Measurements from ENCODE around the gene MRPS18B. TPM values are rescaled to one million over a fixed set of nuclear protein-coding genes. Genes with fewer than 3 reads are reported as not detected.
A peak's percentile ranks its signal among the peaks of the same experiment; 100 is the strongest.

The MRPS18B gene
- polyA plus RNA-seq, 1 experiment = 56.6 TPM

GRCh38 chr6:30611150-30611855, 6.3 kb upstream of the MRPS18B start:
- TF ChIP-seq, protein P1, sequence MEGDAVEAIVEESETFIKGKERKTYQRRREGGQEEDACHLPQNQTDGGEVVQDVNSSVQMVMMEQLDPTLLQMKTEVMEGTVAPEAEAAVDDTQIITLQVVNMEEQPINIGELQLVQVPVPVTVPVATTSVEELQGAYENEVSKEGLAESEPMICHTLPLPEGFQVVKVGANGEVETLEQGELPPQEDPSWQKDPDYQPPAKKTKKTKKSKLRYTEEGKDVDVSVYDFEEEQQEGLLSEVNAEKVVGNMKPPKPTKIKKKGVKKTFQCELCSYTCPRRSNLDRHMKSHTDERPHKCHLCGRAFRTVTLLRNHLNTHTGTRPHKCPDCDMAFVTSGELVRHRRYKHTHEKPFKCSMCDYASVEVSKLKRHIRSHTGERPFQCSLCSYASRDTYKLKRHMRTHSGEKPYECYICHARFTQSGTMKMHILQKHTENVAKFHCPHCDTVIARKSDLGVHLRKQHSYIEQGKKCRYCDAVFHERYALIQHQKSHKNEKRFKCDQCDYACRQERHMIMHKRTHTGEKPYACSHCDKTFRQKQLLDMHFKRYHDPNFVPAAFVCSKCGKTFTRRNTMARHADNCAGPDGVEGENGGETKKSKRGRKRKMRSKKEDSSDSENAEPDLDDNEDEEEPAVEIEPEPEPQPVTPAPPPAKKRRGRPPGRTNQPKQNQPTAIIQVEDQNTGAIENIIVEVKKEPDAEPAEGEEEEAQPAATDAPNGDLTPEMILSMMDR (IDR thresholded peaks at IDR 0.05; ENCODE audit: low read depth, low read length) = no peak
- no peak for DNase-seq (ENCODE audit: low read depth, low spot score)
- Histone ChIP-seq H3K27me3 (ENCODE audit: control insufficient read depth, insufficient read depth, low read length) (no peaks in the 10 kb centered on the region), H3K4me3 (ENCODE audit: low read depth, low read length) (no peak overlapping the region), H3K9me3 (ENCODE audit: control insufficient read depth, insufficient read depth, low read length) (no peaks in the 10 kb centered on the region), H3K27ac (ENCODE audit: low read depth, low read length) (no peak overlapping the region)
- ChIA-PET POLR2A (interaction anchor here (1.5 to 1.6 kb wide), 2 partner anchors 11 to 21 kb away, joined by 3 to 7 read pairs; no protein-coding TSS in a partner anchor), CTCF (interaction anchor here (0.6 to 3.3 kb wide), 7 partner anchors 14 to 129 kb away, joined by 3 to 28 read pairs (median 6); partner anchors contain the start of gene DHX16)

- ChIA-PET POLR2A (interaction anchor here (0.8 to 4.7 kb wide), 4 partner anchors 13 to 130 kb away, joined by 3 to 69 read pairs (median 8); partner anchors contain the start of gene ABCF1), CTCF (interaction anchor here (1.9 to 3.3 kb wide), 3 partner anchors 15 to 130 kb away, joined by 6 to 28 read pairs (median 18); no protein-coding TSS in a partner anchor)
- no peaks in the 10 kb centered on the region for H3K27me3 ChIP-seq (ENCODE audit: control insufficient read depth, insufficient read depth, low read length)
- TF ChIP-seq, protein P1 (IDR thresholded peaks at IDR 0.05; ENCODE audit: low read depth, low read length) = no peak
- DNase-seq (ENCODE audit: low read depth, low spot score) = no peak
- H3K9me3 ChIP-seq (ENCODE audit: control insufficient read depth, insufficient read depth, low read length) = no peaks in the 10 kb centered on the region
- H3K4me3 ChIP-seq (ENCODE audit: low read depth, low read length) = no peak overlapping the region
- H3K27ac ChIP-seq (ENCODE audit: low read depth, low read length) = no peak overlapping the region
These were observed 5.8 kb upstream of the MRPS18B start for GRCh38 chr6:30611856-30612194.

DNA sequence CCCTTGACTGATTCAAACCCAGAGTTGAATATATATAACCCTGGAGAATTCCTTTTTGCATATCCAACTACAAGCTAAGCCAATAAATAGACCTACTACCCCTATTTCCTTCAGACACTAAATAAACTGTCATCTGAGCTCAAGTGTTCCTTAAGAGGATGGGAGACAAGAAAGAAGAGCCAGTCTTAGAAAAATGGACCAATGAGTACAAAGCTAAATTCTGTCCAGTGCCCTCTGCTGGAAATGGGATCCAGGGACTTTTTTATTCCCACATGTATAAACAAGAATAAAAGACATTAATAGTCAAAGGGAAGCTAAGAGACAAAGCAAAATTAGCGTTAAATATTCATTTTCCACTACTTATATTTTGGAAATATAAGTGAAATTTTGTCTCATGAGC, 5.4 kb upstream of the MRPS18B start:
- CTCF ChIA-PET = interaction anchor here (0.9 to 3.3 kb wide), 4 partner anchors 15 to 130 kb away, joined by 3 to 28 read pairs (median 12); no protein-coding TSS in a partner anchor
- POLR2A ChIA-PET = interaction anchor here (0.8 to 4.7 kb wide), 7 partner anchors 8 to 130 kb away, joined by 3 to 69 read pairs (median 6); partner anchors contain the start of genes ABCF1, C6orf136 and MDC1
- TF ChIP-seq, protein P1 (IDR thresholded peaks at IDR 0.05; ENCODE audit: low read depth, low read length) = peak; percentile 52
- Histone ChIP-seq H3K27me3 (ENCODE audit: control insufficient read depth, insufficient read depth, low read length) (no peaks in the 10 kb centered on the region), H3K4me3 (ENCODE audit: low read depth, low read length) (no peak overlapping the region), H3K9me3 (ENCODE audit: control insufficient read depth, insufficient read depth, low read length) (no peaks in the 10 kb centered on the region), H3K27ac (ENCODE audit: low read depth, low read length) (no peak overlapping the region)
- no peak for DNase-seq (ENCODE audit: low read depth, low spot score)

DNA sequence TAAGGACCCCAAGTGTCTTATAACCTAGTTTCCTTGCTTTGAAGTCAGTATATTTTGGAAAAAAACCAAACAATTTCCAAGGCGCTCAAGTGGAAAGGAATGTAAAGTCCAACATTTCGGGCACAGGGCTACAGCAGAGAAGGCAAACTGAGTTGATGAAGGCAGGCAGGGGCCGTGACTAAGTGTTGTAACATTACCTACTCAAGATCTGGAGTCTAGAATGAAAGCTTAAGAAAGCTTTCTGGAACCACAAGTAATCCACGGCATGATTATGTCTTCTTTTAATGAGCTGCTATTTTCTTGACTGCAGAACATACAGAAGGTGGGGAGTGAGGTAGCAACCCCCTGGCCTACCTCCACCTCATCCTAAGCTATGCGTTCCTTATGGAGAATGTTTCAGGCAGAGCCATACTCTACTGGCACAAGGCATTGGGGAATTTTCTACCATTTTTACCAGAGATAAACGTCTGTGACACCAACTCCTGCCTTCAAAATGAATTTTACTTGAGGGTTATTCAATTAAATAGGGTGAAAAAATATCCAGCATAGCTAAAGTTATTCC, 4.9 kb upstream of the MRPS18B start:
- H3K27me3 ChIP-seq (ENCODE audit: control insufficient read depth, insufficient read depth, low read length) = no peaks in the 10 kb centered on the region
- no peak for DNase-seq (ENCODE audit: low read depth, low spot score)

More for the DNA sequence above, 4.9 kb upstream of the MRPS18B start:
- Histone ChIP-seq H3K9me3 (ENCODE audit: control insufficient read depth, insufficient read depth, low read length) (no peaks in the 10 kb centered on the region), H3K4me3 (ENCODE audit: low read depth, low read length) (no peak overlapping the region), H3K27ac (ENCODE audit: low read depth, low read length) (no peak overlapping the region)
- TF ChIP-seq, protein P1 (IDR thresholded peaks at IDR 0.05; ENCODE audit: low read depth, low read length) = no peak
- ChIA-PET POLR2A (interaction anchor here (0.6 to 4.7 kb wide), 9 partner anchors 9 to 131 kb away, joined by 3 to 69 read pairs (median 5); partner anchors contain the start of genes ABCF1, C6orf136, MDC1 and PRR3), CTCF (interaction anchor here (0.9 to 3.3 kb wide), 4 partner anchors 16 to 131 kb away, joined by 3 to 28 read pairs (median 12); no protein-coding TSS in a partner anchor)
